Dedifferentiated amniotic fluid mesenchymal stem cell (primary cell): ENCODE results near the gene MRPL12.

ENCODE experiments used
- DNase-seq: peaks from one replicate; pipeline ENCODE4 v3.0.0-alpha.2; 2016; ENCODE audit errors: extremely low spot score

MRPL12 gene

DNA sequence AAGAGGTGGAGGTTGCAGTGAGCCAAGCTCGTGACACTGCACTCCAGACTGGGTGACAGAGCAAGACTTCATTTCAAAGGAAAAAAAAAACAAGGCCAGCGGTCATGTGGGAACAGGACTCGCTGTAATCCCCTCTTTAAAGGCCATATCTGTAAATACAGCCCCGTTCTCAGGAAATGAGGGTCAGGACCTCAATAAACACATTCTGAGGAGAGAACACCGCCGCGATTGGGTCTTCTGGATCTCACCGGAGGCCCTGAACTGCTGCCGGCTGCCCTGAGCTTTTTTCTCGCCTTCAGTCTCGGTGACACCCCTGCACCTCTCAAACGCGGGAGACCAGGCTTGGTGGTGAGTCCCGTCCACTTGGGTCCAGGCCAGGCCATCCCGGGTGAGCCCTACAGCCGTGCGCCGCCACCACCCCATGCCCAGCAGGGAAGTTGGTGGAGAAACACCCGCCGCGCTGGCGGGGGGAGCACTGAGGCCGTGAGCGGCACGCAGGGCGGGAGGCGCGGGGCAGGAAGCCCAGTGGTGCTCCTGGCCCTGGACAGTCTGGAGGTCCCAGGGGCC is 37.3 kb downstream of the MRPL12 start:
- DNase-seq = no peak

DNA sequence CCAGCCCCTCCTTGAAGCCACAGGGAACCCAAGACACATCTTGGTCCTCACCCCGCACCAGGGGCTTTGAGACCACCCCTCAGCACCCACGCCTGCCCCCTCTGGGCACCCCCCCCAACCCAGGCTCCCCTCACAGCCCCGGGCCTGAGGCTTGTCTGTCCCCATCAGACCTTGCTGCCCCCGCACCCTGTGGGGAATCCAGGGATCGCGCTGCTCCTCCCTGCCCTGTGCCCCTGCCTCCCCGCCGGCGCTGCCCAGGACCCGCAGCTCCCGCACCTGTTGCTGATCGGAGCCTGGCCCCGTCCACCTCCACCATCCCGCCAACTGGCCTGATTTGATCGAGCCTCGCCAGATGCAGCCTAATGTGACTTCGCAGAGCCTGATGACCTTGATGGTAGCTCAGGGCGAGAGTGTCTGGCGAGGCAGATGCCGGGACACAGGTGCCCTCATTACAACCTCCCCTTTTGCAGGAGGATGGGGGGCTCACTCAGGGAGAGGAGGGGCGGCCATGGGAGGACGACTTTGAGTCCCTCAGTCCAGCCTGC is 38.0 kb downstream of the MRPL12 start:
- DNase-seq = no peak

DNA sequence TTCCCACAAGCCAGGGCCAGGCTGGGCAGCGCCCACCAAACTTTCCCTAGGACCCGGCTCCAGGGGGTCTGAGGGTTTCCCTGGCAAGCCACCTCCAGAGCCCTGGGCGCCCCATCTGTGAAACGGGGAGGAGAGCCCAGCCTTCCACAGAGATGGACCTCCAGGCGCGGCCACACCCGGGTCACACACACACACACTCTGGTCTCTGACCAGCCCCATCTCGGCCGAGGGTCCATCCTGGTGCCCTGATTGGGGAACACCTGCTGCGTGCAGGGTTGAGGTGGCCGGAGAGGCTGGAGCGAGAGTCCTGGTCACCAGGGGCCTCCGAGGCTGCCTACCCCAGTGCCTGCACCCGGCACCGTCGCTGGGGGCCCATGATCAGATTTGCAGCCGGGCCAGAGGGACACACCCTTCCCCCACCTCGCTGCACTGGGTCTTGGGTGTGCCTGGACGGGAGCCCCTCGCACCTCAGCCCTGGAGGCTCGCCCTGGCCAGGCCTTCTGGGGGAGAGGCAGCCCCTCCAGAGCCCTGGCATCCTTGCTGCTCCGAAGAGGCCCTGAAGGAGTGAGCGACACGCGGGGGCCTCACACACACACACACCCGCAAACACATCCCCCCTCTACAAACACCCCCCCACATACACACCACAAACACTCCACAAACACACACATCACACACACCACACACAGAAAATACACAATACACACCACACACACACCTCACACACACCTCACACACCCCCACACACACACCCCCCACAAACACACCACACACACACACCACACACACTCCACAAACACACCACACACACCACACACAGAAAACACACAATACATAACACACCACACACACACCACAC is 38.7 kb downstream of the MRPL12 start:
- DNase-seq = no peak
